LNCAP (cell line): ENCODE measurements around the gene GARRE1.

Experiments
- TF ChIP-seq, protein P1 (sequence below): fragments of 450-650 bp; IDR thresholded peaks from 2 replicates; pipeline ENCODE4 v1.5.1; 2017; ENCODE audit warnings: mild to moderate bottlenecking

The GARRE1 gene, protein sequence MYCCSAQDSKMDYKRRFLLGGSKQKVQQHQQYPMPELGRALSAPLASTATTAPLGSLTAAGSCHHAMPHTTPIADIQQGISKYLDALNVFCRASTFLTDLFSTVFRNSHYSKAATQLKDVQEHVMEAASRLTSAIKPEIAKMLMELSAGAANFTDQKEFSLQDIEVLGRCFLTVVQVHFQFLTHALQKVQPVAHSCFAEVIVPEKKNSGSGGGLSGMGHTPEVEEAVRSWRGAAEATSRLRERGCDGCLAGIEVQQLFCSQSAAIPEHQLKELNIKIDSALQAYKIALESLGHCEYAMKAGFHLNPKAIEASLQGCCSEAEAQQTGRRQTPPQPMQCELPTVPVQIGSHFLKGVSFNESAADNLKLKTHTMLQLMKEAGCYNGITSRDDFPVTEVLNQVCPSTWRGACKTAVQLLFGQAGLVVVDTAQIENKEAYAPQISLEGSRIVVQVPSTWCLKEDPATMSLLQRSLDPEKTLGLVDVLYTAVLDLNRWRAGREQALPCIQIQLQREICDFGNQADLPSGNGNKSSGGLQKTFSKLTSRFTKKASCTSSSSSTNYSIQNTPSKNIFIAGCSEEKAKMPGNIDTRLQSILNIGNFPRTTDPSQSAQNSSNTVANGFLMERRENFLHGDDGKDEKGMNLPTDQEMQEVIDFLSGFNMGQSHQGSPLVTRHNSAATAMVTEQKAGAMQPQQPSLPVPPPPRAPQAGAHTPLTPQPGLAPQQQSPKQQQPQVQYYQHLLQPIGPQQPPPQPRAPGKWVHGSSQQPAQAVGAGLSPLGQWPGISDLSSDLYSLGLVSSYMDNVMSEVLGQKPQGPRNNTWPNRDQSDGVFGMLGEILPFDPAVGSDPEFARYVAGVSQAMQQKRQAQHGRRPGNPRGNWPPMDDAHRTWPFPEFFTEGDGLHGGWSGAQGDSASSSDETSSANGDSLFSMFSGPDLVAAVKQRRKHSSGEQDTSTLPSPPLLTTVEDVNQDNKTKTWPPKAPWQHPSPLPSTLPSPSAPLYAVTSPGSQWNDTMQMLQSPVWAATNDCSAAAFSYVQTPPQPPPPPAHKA (N-terminal part only)

DNA sequence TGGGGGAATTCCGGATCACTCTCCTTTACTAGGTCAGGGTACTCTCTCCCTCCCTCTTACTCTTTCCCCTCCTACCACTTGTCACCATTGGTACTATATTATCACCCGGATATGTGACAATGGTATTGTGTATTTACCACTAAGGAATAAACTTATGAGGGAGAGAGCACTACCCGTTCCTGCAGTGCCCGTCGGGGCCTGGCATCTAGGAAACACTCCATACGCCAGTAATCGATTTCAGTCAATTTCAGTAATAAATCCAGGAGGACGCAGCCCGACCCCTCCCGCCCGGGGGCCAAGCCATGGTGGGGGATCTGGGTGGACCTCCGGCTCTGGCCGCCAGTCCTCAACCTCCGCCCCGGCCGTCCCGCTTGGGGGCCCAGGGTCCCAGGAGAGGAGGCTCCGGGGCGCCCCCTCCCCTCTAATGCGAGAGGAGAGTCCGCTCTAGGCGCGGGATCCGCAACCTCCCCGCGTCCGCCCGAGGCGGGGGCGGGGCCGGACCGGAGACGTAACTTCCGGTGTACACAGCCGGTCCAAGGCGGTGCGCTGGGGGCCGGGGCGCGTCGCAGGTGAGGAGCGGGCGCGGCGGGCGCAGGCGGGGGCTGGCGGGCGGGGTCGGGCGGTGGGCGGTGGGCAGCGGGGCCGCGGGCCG lies at the start of gene GARRE1:
Gene GARRE1 (plus strand): TSS at position 509 of the 652 bp plus-strand sequence. CDS start 45,920 bp downstream, outside the sequence.
- TF ChIP-seq, protein P1, sequence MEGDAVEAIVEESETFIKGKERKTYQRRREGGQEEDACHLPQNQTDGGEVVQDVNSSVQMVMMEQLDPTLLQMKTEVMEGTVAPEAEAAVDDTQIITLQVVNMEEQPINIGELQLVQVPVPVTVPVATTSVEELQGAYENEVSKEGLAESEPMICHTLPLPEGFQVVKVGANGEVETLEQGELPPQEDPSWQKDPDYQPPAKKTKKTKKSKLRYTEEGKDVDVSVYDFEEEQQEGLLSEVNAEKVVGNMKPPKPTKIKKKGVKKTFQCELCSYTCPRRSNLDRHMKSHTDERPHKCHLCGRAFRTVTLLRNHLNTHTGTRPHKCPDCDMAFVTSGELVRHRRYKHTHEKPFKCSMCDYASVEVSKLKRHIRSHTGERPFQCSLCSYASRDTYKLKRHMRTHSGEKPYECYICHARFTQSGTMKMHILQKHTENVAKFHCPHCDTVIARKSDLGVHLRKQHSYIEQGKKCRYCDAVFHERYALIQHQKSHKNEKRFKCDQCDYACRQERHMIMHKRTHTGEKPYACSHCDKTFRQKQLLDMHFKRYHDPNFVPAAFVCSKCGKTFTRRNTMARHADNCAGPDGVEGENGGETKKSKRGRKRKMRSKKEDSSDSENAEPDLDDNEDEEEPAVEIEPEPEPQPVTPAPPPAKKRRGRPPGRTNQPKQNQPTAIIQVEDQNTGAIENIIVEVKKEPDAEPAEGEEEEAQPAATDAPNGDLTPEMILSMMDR = no peak

DNA sequence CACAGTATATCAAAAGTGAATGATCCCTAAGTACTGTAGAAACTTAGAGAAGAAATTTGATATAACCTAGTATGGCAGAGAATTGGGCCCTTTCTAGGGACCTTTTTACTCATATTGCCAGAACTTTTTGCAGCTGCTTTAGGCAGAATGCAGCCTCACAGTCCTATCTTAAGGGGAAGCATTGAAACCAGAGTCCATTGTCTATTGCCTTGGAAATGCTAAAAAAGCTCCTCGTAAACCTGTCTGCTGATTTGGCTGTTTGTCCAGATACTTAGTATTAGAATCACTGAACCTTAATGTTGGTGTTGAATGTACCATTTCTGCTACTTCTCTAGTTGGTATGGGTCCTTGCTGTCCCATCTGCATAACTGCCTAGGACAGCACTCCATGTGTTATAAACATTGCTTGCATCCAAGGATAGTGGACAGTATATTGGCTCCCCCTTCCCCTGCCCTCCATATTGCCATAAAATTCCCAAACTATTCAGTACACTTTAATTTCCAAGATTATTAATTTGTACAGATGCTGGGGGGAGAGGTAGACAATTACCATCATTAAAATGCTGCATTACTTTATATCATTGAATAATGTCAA lies 46.0 kb upstream of the GARRE1 start:
- TF ChIP-seq, protein P1 = no peak

DNA sequence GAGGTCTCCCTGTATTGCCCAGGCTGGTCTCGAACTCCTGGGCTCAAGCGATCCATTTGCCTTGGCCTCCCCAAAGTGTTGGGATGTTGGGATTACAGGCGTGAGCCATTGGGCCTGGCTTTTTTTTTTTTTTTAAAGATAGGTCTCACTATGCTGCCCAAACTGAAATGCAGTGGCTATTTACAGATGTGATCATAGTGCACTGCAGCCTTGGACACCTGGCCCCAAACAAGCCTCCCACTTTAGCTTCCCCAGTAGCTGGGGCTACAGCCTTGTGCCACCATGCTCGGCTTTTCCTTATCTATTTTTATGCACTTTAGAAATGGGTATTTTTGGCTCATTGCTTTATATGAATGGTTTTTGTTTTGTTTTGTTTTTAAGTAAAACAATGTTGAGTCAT lies 44.6 kb upstream of the GARRE1 start:
- TF ChIP-seq, protein P1 = no peak

DNA sequence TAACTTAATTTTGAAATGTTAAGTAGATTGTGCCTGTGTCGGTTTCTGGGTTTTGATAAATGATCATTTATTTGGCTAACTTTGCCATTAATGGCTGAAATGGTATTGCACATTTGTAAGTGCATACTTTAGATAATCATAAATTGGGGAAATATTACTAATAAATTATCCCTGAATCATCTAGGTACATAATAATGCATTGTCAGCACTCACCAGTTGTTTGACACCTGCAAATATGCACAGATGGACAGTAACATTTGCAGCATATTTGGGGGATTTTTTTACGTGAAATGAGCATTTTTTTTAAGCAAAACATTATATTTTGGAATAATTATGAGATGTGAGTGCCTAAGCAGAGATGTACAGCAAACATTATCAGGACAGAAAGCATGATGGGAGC lies 41.1 kb upstream of the GARRE1 start:
- TF ChIP-seq, protein P1 = no peak

DNA sequence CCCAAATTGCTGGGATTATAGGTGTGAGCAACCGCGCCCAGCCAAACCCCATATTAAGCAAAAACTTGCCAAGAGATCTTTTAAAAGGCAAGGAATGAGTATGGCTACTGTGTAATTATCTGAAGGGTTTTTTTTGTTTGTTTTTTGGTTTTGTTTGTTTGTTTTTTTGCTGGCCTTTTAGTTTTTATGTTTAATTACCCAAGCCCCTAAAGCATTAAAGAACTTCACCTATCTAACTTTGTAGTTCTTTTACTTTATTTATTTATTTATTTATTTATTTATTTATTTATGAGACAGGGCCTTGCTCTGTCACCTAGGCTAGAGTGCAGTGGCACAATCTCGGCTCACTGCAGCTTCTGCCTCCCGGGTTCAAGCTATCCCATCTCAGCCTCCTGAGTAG lies 40.3 kb upstream of the GARRE1 start:
- TF ChIP-seq, protein P1 = no peak

DNA sequence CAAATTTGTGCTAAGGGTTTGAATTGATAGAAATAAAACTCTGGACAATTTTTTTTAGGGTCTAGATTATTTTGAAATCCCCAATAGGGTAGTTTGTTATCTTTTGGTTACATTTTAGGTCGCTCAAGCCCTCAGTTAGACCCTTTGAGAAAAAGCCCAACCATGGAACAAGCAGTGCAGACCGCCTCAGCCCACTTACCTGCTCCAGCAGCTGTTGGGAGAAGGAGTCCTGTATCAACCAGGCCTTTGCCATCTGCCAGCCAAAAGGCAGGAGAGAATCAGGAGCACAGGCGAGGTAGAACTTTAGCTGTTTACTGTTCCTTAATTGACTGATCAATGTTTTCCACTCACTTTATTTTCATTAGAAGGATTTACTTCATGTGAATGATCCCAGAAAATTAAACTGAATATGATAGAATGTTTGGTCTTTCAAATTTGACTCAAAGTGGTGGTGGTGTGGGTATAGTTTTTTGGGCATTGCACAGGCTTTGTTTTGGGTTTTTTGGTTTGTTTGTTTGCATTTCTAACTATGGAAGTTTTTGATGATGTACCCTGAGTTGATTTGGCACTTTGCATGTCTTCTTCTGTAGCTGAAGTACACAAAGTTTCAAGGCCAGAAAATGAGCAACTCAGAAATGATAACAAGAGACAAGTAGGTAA lies 39.2 kb upstream of the GARRE1 start:
- TF ChIP-seq, protein P1 = no peak
